GM12874 (cell line): Measurements from ENCODE around the gene GLP2R.

Source experiments
- TF ChIP-seq, protein P1 (sequence below): IDR thresholded peaks from 2 replicates; pipeline ENCODE4 v1.5.1; 2011; ENCODE audit warnings: low read depth, mild to moderate bottlenecking, control low read depth, low read length, moderate library complexity; ENCODE audit not compliant: insufficient read depth

The GLP2R gene

DNA sequence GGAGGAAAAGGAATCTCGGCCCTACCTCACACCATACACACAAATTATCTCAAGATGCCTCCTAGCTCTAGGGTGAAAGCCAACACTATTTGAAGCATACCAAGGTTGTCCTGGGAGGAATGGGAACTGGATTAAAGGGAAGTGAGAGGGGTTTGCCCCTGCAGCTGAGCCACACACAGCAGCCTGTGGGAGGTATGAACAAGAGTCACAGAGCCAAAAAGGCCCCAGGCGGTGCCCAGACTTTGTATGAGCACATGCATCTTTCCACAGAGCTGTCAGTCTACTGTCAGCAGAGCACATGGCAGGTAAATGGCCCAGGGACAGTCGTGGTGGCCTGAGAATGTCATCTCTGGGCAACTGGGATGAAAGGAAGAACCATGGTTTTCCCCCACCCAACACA, 110.4 kb downstream of the GLP2R start:
- TF ChIP-seq, protein P1, sequence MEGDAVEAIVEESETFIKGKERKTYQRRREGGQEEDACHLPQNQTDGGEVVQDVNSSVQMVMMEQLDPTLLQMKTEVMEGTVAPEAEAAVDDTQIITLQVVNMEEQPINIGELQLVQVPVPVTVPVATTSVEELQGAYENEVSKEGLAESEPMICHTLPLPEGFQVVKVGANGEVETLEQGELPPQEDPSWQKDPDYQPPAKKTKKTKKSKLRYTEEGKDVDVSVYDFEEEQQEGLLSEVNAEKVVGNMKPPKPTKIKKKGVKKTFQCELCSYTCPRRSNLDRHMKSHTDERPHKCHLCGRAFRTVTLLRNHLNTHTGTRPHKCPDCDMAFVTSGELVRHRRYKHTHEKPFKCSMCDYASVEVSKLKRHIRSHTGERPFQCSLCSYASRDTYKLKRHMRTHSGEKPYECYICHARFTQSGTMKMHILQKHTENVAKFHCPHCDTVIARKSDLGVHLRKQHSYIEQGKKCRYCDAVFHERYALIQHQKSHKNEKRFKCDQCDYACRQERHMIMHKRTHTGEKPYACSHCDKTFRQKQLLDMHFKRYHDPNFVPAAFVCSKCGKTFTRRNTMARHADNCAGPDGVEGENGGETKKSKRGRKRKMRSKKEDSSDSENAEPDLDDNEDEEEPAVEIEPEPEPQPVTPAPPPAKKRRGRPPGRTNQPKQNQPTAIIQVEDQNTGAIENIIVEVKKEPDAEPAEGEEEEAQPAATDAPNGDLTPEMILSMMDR, result no peak

DNA sequence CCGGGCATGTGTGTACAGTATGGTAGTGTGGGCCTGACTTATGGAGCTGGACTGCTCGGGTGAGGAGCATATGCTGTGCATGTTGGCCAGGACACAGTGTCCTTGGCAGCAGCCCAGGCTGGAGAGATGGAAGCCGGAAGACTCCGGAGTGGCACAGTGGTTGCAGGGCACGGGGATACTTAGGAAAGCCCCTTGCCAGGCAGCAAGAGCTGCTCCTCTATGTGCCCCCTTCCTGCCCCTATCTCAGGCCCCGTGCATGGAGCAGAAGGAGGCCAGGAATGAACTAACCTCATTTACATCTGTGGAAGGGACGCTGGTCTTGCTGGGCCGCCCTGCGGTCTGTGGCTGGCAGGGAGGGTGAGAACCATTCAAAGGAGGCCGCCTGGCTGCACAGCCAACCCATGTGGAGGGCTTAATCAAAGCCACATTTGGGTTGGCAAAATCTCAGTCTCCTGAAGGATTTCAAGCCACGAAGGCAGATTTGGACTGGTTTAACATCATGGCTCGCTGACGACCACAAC, 111.6 kb downstream of the GLP2R start:
- TF ChIP-seq, protein P1, result no peak

- TF ChIP-seq, protein P1, result no peak
Measured at GRCh38 chr17:9937901-9938300, 112.2 kb downstream of the GLP2R start.

DNA sequence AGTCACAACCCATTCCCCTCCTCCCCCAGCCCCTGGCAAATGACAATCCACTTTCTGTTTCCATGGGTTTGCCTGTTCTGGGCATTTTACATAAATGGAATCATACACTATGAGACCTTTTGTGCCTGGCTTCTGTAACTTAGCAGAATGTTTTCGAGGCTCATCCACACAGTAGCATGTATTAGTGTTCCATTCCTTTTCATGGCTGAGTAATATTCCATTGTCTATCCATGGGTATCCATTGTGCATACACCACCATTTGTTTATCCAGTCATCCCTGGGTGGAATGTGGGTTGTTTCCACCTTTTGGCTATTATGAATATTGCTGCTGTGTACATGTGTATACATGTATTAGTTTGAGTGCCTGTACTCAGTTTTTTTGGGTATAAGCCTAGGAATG, 113.0 kb downstream of the GLP2R start:
- TF ChIP-seq, protein P1, result no peak

- TF ChIP-seq, protein P1, result no peak
Measured at GRCh38 chr17:9940841-9941240, 115.1 kb downstream of the GLP2R start.

DNA sequence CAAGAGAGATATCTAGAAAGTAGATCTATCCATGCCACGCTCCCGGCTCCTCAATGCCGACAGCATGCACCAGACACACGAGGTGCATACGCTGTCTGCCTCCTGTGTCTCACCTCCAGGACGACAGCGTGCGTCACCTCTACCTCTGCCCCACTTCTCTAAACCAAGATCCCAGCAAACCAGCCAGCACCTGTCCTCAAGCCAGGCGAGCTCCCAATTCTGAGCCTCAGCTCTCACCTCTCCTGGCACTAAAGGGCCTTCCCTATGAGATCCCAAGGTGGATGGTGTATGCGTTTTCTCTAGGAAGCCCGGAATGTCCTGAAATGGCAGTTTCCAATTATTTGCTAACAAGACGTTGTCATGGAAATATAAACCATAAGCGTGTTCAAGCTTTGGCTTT, 115.6 kb downstream of the GLP2R start:
- TF ChIP-seq, protein P1, result no peak
